Measurements from ENCODE around the gene EPN2. TPM values are rescaled to one million over a fixed set of nuclear protein-coding genes. Genes with fewer than 3 reads are reported as not detected.

EPN2 gene
- total and polyA plus RNA-seq, 10 of the 15 experiments (the other 5 are each of a cell fraction or from before 2014, with no cell fraction given) = 0.26 to 8.4 (median 4.7) TPM

DNA sequence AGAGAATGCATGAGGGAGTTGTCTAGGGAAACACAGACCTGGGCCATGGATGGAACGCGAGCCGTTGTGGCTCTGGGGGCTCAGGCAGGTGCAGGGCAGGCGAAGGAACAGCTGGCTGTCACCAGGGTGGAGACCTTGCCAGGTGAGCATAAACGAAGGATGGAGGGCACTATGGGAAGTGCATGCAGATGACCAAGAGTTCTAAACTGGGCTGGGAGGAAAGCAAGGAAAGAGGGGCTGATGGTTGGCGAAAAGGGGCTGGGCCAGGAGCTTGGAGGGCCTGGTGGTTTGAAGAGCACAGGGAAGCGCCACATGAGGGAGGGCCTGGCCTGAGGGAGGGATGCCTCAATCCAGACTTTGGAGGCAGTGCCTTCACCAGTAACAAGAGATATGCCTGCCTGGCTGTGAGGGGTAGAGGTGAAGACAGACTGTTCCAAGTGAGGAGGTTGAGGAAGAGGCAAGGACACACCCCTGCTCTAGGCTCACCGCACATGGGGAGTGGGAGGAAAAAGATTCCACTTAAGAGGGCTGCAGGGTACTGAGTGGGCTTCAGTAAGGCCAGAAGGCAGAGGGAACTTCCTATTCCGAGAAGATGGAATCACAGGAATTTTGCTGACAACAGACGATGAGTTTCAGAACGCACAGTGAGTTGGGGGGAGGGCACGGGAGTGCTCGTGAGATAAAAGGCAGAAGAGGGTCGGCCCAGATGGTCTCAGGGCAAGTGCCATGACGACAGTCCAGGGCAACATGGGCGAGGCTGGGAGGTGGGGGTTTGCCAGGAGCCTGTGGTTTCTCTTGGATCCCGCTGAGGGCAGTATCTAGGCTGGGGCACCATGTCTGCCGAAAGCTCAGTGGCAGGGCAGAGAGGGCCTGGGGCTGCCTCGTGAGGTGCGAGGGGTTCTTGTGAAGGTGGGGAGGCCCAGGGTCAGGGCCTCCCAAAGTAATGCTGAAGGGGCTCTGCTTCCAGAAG is 104.8 kb downstream of the EPN2 start (continued):
- TF ChIP-seq SPI1 (IDR thresholded peaks at IDR 0.05; ENCODE audit: borderline replicate concordance, insufficient read depth, low read depth, low read length) (no peak), ASH2L (IDR thresholded peaks at IDR 0.05; ENCODE audit: borderline replicate concordance, low read depth) (no peak), NKRF (conservative IDR thresholded peaks at IDR 0.05) (no peak)
- TF ChIP-seq, protein P1, sequence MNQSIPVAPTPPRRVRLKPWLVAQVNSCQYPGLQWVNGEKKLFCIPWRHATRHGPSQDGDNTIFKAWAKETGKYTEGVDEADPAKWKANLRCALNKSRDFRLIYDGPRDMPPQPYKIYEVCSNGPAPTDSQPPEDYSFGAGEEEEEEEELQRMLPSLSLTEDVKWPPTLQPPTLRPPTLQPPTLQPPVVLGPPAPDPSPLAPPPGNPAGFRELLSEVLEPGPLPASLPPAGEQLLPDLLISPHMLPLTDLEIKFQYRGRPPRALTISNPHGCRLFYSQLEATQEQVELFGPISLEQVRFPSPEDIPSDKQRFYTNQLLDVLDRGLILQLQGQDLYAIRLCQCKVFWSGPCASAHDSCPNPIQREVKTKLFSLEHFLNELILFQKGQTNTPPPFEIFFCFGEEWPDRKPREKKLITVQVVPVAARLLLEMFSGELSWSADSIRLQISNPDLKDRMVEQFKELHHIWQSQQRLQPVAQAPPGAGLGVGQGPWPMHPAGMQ (IDR thresholded peaks at IDR 0.05; ENCODE audit: borderline replicate concordance) = no peak
- TF ChIP-seq, protein P2, sequence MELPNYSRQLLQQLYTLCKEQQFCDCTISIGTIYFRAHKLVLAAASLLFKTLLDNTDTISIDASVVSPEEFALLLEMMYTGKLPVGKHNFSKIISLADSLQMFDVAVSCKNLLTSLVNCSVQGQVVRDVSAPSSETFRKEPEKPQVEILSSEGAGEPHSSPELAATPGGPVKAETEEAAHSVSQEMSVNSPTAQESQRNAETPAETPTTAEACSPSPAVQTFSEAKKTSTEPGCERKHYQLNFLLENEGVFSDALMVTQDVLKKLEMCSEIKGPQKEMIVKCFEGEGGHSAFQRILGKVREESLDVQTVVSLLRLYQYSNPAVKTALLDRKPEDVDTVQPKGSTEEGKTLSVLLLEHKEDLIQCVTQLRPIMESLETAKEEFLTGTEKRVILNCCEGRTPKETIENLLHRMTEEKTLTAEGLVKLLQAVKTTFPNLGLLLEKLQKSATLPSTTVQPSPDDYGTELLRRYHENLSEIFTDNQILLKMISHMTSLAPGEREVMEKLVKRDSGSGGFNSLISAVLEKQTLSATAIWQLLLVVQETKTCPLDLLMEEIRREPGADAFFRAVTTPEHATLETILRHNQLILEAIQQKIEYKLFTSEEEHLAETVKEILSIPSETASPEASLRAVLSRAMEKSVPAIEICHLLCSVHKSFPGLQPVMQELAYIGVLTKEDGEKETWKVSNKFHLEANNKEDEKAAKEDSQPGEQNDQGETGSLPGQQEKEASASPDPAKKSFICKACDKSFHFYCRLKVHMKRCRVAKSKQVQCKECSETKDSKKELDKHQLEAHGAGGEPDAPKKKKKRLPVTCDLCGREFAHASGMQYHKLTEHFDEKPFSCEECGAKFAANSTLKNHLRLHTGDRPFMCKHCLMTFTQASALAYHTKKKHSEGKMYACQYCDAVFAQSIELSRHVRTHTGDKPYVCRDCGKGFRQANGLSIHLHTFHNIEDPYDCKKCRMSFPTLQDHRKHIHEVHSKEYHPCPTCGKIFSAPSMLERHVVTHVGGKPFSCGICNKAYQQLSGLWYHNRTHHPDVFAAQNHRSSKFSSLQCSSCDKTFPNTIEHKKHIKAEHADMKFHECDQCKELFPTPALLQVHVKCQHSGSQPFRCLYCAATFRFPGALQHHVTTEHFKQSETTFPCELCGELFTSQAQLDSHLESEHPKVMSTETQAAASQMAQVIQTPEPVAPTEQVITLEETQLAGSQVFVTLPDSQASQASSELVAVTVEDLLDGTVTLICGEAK (IDR thresholded peaks at IDR 0.05; ENCODE audit: borderline replicate concordance) = no peak

Data from GM12878 (cell line).